Body of pancreas (tissue), 4 donors: ENCODE results near the gene LEMD2. TPM values are rescaled to one million over a fixed set of nuclear protein-coding genes. Genes with fewer than 3 reads are reported as not detected.
A peak's percentile ranks its signal among the peaks of the same experiment; 100 is the strongest.

Source experiments
- ATAC-seq: fragments of 150-250 bp; one replicate; pipeline ENCODE4 v1.9.1; 2016
- DNase-seq, 4 donors: peaks; one replicate each; pipeline ENCODE4 v3.0.0-alpha.2; 2019
- H3K27ac ChIP-seq, 4 donors: fragments of 200-600 bp; sonication (generic); 1 replicate in 3 of 4; 2 replicates in 1 of 4; pipeline versions ENCODE4 v1.5.1 to v1.6.1; 2016 to 2019; ENCODE audit warnings: mild to moderate bottlenecking in 1 of 4, mixed read lengths in 1 of 4, moderate library complexity in 1 of 4
- H3K27me3 ChIP-seq, 2 donors: fragments of 200-600 bp; sonication (generic); one replicate each; pipeline ENCODE4 v1.6.0; 2016; ENCODE audit warnings: mild to moderate bottlenecking in 1 of 2
- H3K36me3 ChIP-seq, 2 donors: fragments of 200-600 bp; sonication (generic); replicated peaks in 1 of 2; 2 replicates each; pipeline ENCODE4 v1.5.1; 2016; ENCODE audit warnings: low read depth in 2 of 2; ENCODE audit not compliant: insufficient read depth in 1 of 2
- H3K4me1 ChIP-seq: fragments of 200-600 bp; sonication (generic); one replicate; pipeline ENCODE4 v1.6.0; 2016
- H3K4me3 ChIP-seq, 2 donors: fragments of 200-600 bp; sonication (generic); 1 replicate in 1 of 2; 2 replicates in 1 of 2; pipeline ENCODE4 v1.5.1; 2016 to 2019
- H3K9me3 ChIP-seq, 3 donors: fragments of 200-600 bp; sonication (generic); 1 replicate in 2 of 3; 2 replicates in 1 of 3; pipeline ENCODE4 v1.5.1; 2016
- CTCF ChIP-seq, 7 experiments: fragments of 450-650 bp in 4 of 7; fragments of 200-600 bp in 3 of 7; sonication (generic) in 3 of 7; IDR thresholded peaks; one replicate each; pipeline ENCODE4 v1.5.1; 2016 to 2019; ENCODE audit warnings: antibody characterized with exemption in 7 of 7
- POLR2A ChIP-seq, 3 donors: fragments of 450-650 bp; IDR thresholded peaks; one replicate each; pipeline ENCODE4 v1.6.1; 2016; ENCODE audit warnings: antibody characterized with exemption in 3 of 3, mild to moderate bottlenecking in 2 of 3
- WGBS, 2 donors: methylation state at CpG; one replicate each; pipeline ENCODE4 v1.1.5; 2017; 5-methylcytosine and 5-hydroxymethylcytosine counted together
- intact Hi-C: fragments of 100-400 bp; cut with DNase I; formaldehyde crosslinking; loops from one replicate; pipeline ENCODE4 v1.15.1; 2023
- total RNA-seq, 2 donors: library from RNA; depleted of rRNA; stranded (reverse); fragments of >200 nt; gene quantifications; one replicate each; pipeline ENCODE4 v1.1.0, GENCODE V29; 2016

The LEMD2 gene
- total RNA-seq, 2 donors from 2014 or later, result 32.7 to 48.8 TPM

- Histone ChIP-seq H3K9me3 (no peaks in the 10 kb centered on the region), H3K4me1 (peaks cover 28% of the 10 kb centered on the region), H3K27ac (no peak overlapping the region), H3K36me3 (peaks cover 12 to 33% of the 10 kb centered on the region in 2 donors), H3K27me3 (no peaks in the 10 kb centered on the region), H3K4me3 (no peak overlapping the region)
- TF ChIP-seq POLR2A (IDR thresholded peaks at IDR 0.05), result no peak
- TF ChIP-seq CTCF (IDR thresholded peaks at IDR 0.05), result no peak
- no peak for ATAC-seq
- DNase-seq, result no peak
- intact Hi-C loops, result loop anchor here (5.0 kb wide), 1 partner anchor 254 kb away; no protein-coding TSS in a partner anchor
- 75 to 82% methylated on average over 5 to 6 of the region's 6 CpGs for WGBS, 2 donors
These were observed 15.9 kb downstream of the LEMD2 start for GRCh38 chr6:33772902-33773472.

GRCh38 chr6:33772082-33772830 lies 16.7 kb downstream of the LEMD2 start:
- WGBS, 2 donors, result 80 to 88% methylated on average over 20 to 24 of the region's 24 CpGs
- no peaks in the 10 kb centered on the region for H3K27me3 ChIP-seq
- no peak overlapping the region for H3K4me3 ChIP-seq
- DNase-seq (no peak), ATAC-seq (no peak)
- TF ChIP-seq CTCF (IDR thresholded peaks at IDR 0.05) (no peak), POLR2A (IDR thresholded peaks at IDR 0.05) (no peak)
- H3K27ac ChIP-seq, result peak overlapping the region in 3 of 4 donors; percentile 35 to 53 (median 46)
- H3K36me3 ChIP-seq, result peaks cover 12 to 27% of the 10 kb centered on the region in 2 donors
- peaks cover 28% of the 10 kb centered on the region for H3K4me1 ChIP-seq
- intact Hi-C loops, result loop anchor here (5.0 kb wide), 1 partner anchor 255 kb away; no protein-coding TSS in a partner anchor
- no peaks in the 10 kb centered on the region for H3K9me3 ChIP-seq

GRCh38 chr6:33771146-33772081 lies 17.5 kb downstream of the LEMD2 start:
- peaks cover 28% of the 10 kb centered on the region for H3K4me1 ChIP-seq
- H3K9me3 ChIP-seq, result no peaks in the 10 kb centered on the region
- H3K27me3 ChIP-seq, result no peaks in the 10 kb centered on the region
- WGBS, 2 donors, result 25 to 31% methylated on average over 12 to 47 of the region's 47 CpGs
- peaks cover 4 to 20% of the 10 kb centered on the region in 2 donors for H3K36me3 ChIP-seq
- intact Hi-C loops, result loop anchor here (5.0 kb wide), 1 partner anchor 256 kb away; no protein-coding TSS in a partner anchor
- DNase-seq (peak; percentile 64 to 77 (median 68)), ATAC-seq (peak; percentile 76)
- peak overlapping the region; percentile 8 to 53 (median 40) for H3K27ac ChIP-seq
- peak; percentile 68 to 98 (median 91) for TF ChIP-seq CTCF (IDR thresholded peaks at IDR 0.05)
- no peak for TF ChIP-seq POLR2A (IDR thresholded peaks at IDR 0.05)
- H3K4me3 ChIP-seq, result no peak overlapping the region

- TF ChIP-seq POLR2A (IDR thresholded peaks at IDR 0.05) (no peak), CTCF (IDR thresholded peaks at IDR 0.05) (no peak)
- ATAC-seq, result no peak
- Histone ChIP-seq H3K4me3 (no peak overlapping the region), H3K4me1 (peaks cover 28% of the 10 kb centered on the region), H3K27ac (peak overlapping the region in 3 of 4 donors; percentile 8 to 53 (median 46)), H3K27me3 (no peaks in the 10 kb centered on the region), H3K9me3 (no peaks in the 10 kb centered on the region), H3K36me3 (peaks cover 0 to 13% of the 10 kb centered on the region in 2 donors)
- intact Hi-C loops, result loop anchor here (5.0 kb wide), 1 partner anchor 257 kb away; no protein-coding TSS in a partner anchor
- DNase-seq, result no peak
- 28 to 41% methylated on average over 2 to 3 of the region's 3 CpGs for WGBS, 2 donors
These were observed 18.1 kb downstream of the LEMD2 start for GRCh38 chr6:33770833-33771145.
